KMS-11 (cell line): ENCODE data around the gene GDA.

Experiments used
- H2AFZ ChIP-seq: fragments of 200-600 bp; sonication (generic); 2 replicates; pipeline ENCODE4 v1.6.1; 2016; ENCODE audit warnings: antibody characterized with exemption, mixed run types, low read depth
- H3K27ac ChIP-seq: fragments of 200-600 bp; sonication (generic); 2 replicates; pipeline ENCODE4 v1.6.1; 2016; ENCODE audit warnings: mild to moderate bottlenecking, mixed run types
- H3K27me3 ChIP-seq: fragments of 200-600 bp; sonication (generic); 2 replicates; pipeline ENCODE4 v1.6.1; 2017; ENCODE audit warnings: mild to moderate bottlenecking, low read depth, mixed run types, moderate library complexity; ENCODE audit not compliant: insufficient read depth
- H3K36me3 ChIP-seq: fragments of 200-600 bp; sonication (generic); 2 replicates; pipeline ENCODE4 v1.6.1; 2017; ENCODE audit warnings: mild to moderate bottlenecking, mixed run types; ENCODE audit not compliant: insufficient read depth
- H3K4me1 ChIP-seq: fragments of 200-600 bp; sonication (generic); 2 replicates; pipeline ENCODE4 v1.6.1; 2016; ENCODE audit warnings: mild to moderate bottlenecking, low read depth, mixed run types; ENCODE audit not compliant: poor library complexity, severe bottlenecking
- H3K4me2 ChIP-seq: fragments of 200-600 bp; sonication (generic); 2 replicates; pipeline ENCODE4 v1.7.0; 2016; ENCODE audit warnings: mild to moderate bottlenecking, mixed run types
- H3K4me3 ChIP-seq: fragments of 200-600 bp; sonication (generic); IDR thresholded peaks from 2 replicates; pipeline ENCODE4 v1.6.1; 2017; ENCODE audit warnings: low read depth, low read length, mixed read lengths; ENCODE audit not compliant: insufficient read depth
- H3K79me2 ChIP-seq: fragments of 200-600 bp; sonication (generic); 2 replicates; pipeline ENCODE4 v1.6.1; 2016; ENCODE audit warnings: low read depth, mixed run types; ENCODE audit not compliant: insufficient read depth
- H3K9ac ChIP-seq: fragments of 200-600 bp; sonication (generic); 2 replicates; pipeline ENCODE4 v1.6.1; 2016; ENCODE audit warnings: mild to moderate bottlenecking, mixed run types
- H4K20me1 ChIP-seq: fragments of 200-600 bp; sonication (generic); 2 replicates; pipeline ENCODE4 v1.6.1; 2016; ENCODE audit warnings: mild to moderate bottlenecking, mixed run types; ENCODE audit not compliant: insufficient read depth
- CTCF ChIP-seq: fragments of 200-600 bp; sonication (generic); conservative IDR thresholded peaks from 2 replicates; pipeline ENCODE4 v1.6.1; 2017; ENCODE audit warnings: low read depth, mild to moderate bottlenecking, antibody characterized with exemption, low read length, moderate library complexity, mixed read lengths

GDA gene

GRCh38 chr9:72247549-72247948, 98.3 kb downstream of the GDA start:
- Histone ChIP-seq H4K20me1 (no peaks in the 10 kb centered on the region), H3K9ac (no peak overlapping the region), H3K4me1 (no peaks in the 10 kb centered on the region), H2AFZ (no peak overlapping the region), H3K79me2 (no peaks in the 10 kb centered on the region), H3K27ac (no peak overlapping the region), H3K27me3 (no peaks in the 10 kb centered on the region), H3K36me3 (no peaks in the 10 kb centered on the region), H3K4me3 (no peak overlapping the region), H3K4me2 (no peak overlapping the region)
- TF ChIP-seq CTCF: no peak

GRCh38 chr9:72251589-72251988, 102.3 kb downstream of the GDA start:
- no peaks in the 10 kb centered on the region for H3K27me3 ChIP-seq
- no peak overlapping the region for H3K4me2 ChIP-seq
- no peak for TF ChIP-seq CTCF
- no peak overlapping the region for H3K9ac ChIP-seq
- H3K36me3 ChIP-seq: no peaks in the 10 kb centered on the region
- no peaks in the 10 kb centered on the region for H3K4me1 ChIP-seq
- H3K27ac ChIP-seq: no peak overlapping the region
- no peak overlapping the region for H2AFZ ChIP-seq
- no peaks in the 10 kb centered on the region for H3K79me2 ChIP-seq
- H3K4me3 ChIP-seq: no peak overlapping the region
- no peaks in the 10 kb centered on the region for H4K20me1 ChIP-seq

GRCh38 chr9:72254901-72255545, 105.8 kb downstream of the GDA start:
- no peaks in the 10 kb centered on the region for H4K20me1 ChIP-seq
- H3K4me2 ChIP-seq: no peak overlapping the region
- no peak overlapping the region for H3K4me3 ChIP-seq
- H3K36me3 ChIP-seq: no peaks in the 10 kb centered on the region
- no peaks in the 10 kb centered on the region for H3K79me2 ChIP-seq
- no peak for TF ChIP-seq CTCF
- no peak overlapping the region for H3K9ac ChIP-seq
- no peak overlapping the region for H2AFZ ChIP-seq
- H3K4me1 ChIP-seq: no peaks in the 10 kb centered on the region
- no peaks in the 10 kb centered on the region for H3K27me3 ChIP-seq
- no peak overlapping the region for H3K27ac ChIP-seq

- Histone ChIP-seq H2AFZ (no peak overlapping the region), H3K9ac (no peak overlapping the region), H3K36me3 (no peaks in the 10 kb centered on the region), H3K4me2 (no peak overlapping the region), H3K27ac (no peak overlapping the region), H4K20me1 (no peaks in the 10 kb centered on the region), H3K79me2 (no peaks in the 10 kb centered on the region), H3K4me1 (no peaks in the 10 kb centered on the region), H3K27me3 (no peaks in the 10 kb centered on the region), H3K4me3 (no peak overlapping the region)
- no peak for TF ChIP-seq CTCF
Measured at GRCh38 chr9:72255569-72255968, 106.3 kb downstream of the GDA start.
